ENCODE measurements around the gene CERK. TPM values are rescaled to one million over a fixed set of nuclear protein-coding genes. Genes with fewer than 3 reads are reported as not detected.

CERK gene
- total RNA-seq, 1 experiment from 2014 or later, result 34.8 TPM

DNA sequence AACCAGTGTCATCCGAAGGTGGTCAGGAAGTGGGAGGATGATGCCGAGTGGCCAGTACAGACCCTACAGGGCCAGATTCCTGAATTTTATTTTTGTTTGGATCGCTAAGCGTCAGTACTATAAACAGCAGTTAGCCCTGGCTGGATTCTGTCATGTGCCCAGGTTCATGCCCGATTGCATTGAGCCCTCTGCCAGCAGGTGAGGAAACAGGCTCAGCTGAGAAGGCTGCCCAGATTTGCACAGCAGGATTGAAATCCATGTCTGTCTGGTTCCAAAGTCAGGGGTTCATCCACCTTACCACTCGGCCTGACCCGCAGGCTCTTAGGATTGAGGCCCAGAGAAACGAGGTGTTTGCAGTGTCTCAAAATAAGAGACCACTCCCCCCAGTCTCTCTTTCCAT, 15.3 kb upstream of the CERK start:
- no peak for DNase-seq (ENCODE audit: low read depth)
- in situ Hi-C loops (cut with HindIII; ENCODE audit: low pct_unique_long_range_greater_than_20kb, low sequenced_read_pairs), result no loop called here

DNA sequence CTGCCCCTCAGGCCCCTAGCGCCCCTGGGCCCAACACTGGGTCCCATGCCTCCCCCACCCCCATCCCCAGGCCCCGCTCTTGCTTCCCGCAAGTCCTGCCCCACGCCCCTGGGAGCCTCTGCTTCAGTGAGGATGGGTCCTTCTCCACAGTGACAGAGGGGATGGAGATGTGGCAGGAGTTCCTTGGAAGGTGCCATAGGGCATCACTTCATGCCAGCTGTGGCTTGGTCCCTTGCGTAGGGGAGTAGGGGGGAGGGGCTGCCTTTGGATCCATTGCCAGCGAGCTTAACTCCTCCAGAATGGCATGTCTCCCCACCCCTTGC, 14.9 kb upstream of the CERK start:
- in situ Hi-C loops (cut with HindIII; ENCODE audit: low pct_unique_long_range_greater_than_20kb, low sequenced_read_pairs), result no loop called here
- DNase-seq (ENCODE audit: low read depth), result no peak

DNA sequence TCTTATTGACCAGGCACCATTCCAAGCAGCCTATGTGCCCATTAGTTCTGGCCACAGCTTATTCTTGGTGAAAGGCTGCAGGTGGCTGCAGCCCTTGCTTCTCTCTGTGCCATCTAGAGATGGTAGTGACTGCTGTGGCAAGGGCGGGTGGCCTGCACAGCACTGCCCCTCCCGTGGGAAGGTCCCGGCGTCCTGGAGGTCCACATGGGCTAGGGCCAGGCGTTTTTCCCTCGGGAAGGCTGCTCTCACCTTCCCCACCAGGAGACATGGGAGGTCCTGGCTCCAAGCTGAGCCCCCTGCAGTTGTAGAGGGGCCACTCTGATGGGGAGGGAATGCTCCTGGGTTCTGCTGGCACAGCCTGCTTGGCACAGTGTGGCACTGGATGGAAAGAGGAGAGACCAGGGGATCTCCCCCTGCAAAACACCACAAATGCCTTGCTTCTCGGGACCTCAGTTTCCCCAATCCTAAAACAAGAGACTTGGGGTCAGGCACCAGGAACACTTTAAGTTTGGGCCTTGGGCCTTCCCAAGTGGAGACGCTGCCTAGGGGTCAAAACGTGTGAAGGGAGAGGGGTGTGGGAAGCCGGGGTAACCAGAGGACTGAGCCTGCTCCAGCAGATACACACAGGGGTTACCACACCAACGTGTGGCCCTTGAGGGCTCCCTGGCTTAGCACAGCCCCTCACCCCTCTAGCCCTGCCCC, 14.4 kb upstream of the CERK start:
- in situ Hi-C loops (cut with HindIII; ENCODE audit: low pct_unique_long_range_greater_than_20kb, low sequenced_read_pairs), result no loop called here
- no peak for DNase-seq (ENCODE audit: low read depth)

DNA sequence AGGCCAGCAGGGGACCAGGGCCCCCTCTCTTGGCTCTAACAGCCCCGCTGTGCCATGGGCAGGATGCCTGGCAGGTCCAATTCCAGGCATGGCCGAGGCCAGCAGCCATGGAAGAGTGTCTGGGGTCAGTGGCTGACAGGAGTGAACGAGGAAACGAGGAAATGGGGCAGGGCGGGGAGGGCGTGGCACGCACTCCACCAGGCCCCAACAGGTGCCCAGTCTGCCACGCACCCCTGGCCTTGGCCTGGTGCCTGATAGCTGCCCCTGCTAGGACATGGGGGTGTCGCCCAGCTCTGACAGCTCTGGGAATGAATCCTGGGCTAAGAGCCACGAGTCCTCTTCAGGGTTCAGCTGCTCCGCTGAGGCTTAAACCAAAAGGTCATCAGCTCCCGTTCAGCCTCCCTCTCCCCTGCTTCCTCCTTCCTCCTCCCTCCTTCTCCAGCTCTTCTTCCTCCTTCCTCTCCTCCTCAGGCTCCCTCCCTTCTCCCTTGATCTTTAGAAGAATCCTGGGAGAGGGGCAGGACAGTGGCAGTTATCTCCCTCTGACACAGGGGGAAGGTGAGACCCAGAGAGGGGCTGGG, 12.9 kb upstream of the CERK start:
- DNase-seq (ENCODE audit: low read depth), result no peak
- in situ Hi-C loops (cut with HindIII; ENCODE audit: low pct_unique_long_range_greater_than_20kb, low sequenced_read_pairs), result no loop called here

DNA sequence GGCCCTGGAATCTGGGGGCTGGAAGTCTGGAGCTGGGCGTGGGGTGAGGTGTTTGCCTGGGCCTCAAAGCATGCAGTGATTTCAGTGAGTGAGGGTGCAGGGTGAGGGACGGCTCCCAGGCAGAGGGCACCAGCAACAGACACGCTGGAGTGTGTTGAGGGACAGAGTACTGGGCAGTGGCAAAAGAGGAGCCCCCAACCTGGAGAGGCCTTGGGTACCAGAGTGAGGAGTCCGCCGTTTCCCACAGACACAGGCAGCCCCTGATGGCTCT, 12.4 kb upstream of the CERK start:
- DNase-seq (ENCODE audit: low read depth), result no peak
- in situ Hi-C loops (cut with HindIII; ENCODE audit: low pct_unique_long_range_greater_than_20kb, low sequenced_read_pairs), result no loop called here

DNA sequence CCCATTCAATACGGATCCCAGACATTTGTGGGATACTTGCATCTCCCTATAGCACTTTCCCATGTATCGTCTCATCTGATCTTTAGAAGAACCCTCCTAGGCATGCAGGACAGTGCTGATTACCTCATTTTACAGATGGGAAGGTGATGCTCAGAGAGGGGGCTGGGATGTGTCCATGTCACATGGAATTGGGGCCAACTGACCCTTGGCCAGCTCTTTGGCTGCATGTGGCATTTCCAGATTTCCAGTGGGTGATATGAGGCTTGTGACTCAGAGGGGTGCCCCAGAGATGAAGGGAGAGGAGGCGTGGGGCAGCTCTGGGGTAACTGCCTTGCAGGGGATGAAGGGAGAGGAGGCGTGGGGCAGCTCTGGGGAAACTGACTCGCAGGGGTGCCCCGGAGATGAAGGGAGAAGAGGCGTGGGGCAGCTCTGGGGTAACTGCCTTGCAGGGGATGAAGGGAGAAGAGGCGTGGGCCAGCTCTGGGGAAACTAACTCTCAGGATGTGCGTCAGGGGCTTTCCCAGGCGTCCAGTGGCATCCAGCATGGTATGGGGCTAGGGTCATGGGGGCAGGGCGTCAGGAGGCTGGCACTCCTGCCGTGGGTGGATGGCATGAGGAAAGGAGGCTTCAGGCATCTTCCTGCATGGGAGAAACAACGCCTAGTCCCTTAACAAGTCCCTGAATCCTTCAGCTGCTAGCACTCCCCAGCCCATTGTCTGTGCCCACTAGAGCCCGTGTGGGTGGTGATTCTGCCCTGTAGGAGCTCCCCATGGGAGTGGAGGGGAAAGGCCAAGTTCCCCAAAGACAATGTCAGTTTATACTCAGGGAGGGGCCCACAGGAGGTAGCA, 11.9 kb upstream of the CERK start:
- in situ Hi-C loops (cut with HindIII; ENCODE audit: low pct_unique_long_range_greater_than_20kb, low sequenced_read_pairs), result no loop called here
- DNase-seq (ENCODE audit: low read depth), result no peak

DNA sequence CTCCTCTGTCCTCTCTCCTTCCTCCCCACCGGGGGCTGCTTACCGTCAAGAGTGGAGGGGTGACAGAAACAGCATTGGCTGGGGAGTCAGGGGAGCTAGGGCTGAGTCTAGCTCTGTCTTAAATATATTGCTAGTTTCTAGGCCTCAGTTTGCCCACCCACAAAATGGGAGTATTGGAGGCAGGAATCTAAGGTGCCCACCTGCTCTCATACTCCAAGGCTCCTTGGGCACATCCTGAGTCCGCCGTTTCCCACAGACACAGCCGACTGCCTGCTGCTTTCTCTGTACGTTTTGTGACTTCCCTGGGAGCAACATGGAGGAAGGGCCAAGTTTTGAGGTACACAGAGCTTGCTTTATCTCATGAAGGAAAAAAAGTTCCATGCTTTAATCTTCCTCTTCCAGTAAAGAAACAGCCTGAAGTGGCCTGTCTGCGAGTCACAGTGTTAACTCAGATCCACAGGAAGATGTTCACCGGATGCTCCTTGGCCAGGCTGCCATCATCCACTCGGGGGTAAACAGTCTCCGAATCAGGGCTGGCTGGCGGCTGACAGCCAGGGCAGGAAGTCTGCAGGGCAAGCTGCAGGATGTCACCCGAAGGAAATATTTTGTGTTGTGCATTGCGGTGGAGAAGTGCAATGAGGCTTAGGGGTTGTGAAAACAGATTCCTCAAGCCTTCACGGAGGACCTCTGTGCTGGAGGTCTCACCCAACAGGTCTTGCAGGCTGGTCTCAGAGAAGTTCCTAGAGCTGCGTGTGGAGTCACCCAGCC, 11.0 kb upstream of the CERK start:
- in situ Hi-C loops (cut with HindIII; ENCODE audit: low pct_unique_long_range_greater_than_20kb, low sequenced_read_pairs), result no loop called here
- no peak for DNase-seq (ENCODE audit: low read depth)

DNA sequence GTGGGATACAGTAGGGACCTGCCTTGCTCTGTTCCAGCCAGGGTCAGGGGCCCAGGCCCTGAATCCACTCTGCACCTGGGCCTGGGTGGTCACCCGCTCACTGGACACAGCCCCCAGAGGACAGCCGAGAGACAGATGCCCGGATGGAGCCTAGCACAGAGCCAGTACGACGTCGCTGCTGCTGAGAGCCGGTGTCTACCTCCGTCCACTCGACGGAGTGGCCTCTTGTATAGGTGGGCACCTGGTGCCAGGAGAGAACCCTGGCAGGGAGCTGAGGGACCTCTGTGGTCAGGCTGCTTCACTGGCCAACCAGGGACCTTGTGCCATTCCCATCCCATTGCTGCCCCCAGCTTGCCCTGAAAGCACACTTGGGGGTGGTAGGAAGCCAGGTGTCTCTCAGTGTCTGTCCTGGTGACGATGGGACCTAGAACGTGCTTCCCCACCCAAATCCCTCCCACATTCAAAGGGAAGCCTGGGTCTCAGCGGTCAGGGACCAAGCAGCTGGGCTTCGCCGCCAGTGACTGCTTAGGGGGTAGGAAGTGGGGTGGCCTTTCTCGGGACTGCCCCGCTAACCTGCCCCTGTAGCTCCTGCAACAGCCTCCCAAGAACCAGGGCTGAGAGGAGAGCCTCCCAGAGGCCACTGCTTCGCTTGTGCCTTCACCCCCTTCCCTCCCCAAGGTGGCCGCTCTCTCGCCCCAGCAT, 10.3 kb upstream of the CERK start:
- no peak for DNase-seq (ENCODE audit: low read depth)
- in situ Hi-C loops (cut with HindIII; ENCODE audit: low pct_unique_long_range_greater_than_20kb, low sequenced_read_pairs), result no loop called here

DNA sequence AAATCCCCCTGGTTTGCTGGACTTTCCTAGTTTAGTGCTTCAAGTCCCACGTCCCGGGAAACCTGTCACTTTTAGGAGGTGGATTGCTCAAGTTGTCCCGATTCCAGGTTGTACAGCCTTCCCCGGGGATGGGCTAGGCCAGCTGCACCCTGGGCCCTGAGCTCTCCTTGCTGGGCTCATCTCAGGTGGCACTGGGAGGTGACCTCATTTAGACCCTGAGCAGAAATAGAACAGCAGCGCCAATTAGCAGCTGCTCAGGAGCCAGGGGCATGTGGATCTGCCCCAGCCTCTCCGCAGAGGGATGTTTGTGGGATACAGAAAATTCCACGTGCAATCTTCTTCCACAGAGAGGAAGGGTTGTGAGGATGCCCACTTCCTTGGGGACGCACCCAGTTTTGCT, 9.6 kb upstream of the CERK start:
- no peak for DNase-seq (ENCODE audit: low read depth)

DNA sequence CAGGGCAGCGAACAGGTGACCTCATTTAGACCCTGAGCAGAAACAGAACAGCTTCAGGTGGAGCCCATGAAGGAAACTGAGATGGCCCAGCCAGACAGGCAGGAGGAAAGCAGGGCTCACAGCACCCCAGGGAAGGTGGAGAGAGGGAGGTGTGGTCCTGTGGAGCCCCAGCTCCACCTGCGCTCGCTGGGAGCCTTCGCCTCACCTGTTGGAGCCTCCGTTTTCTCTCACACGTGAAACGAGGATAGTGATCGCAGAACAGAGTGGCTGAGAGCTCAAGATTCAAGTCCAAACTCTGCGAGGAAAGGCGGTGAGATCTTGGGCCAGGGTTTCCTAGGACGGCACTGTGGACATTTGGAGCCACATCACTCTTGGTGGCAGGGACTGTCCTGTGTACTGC, 8.6 kb upstream of the CERK start:
- in situ Hi-C loops (cut with HindIII; ENCODE audit: low pct_unique_long_range_greater_than_20kb, low sequenced_read_pairs), result no loop called here
- DNase-seq (ENCODE audit: low read depth), result no peak

More for the DNA sequence above, 9.6 kb upstream of the CERK start:
- in situ Hi-C loops (cut with HindIII; ENCODE audit: low pct_unique_long_range_greater_than_20kb, low sequenced_read_pairs), result no loop called here

DNA sequence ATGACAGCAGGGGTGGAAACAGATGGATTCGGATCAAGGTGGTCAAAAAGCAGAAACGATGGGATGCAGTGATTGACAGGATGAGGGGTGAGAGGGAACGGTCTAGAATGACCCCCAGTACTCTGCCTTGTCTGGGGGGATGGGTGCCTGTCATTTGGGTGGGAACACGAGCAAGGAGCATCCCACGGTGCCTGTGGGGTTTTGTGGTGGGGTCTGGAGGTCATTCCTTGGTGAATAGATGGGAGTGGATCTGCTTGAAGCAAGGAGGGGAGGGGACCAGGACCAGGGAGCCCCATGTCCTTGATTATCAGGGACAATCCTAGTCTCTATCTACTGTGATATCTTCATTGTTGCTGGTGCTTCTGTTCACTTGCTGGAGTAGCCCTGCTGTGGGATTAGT, 8.1 kb upstream of the CERK start:
- in situ Hi-C loops (cut with HindIII; ENCODE audit: low pct_unique_long_range_greater_than_20kb, low sequenced_read_pairs), result no loop called here
- DNase-seq (ENCODE audit: low read depth), result no peak

DNA sequence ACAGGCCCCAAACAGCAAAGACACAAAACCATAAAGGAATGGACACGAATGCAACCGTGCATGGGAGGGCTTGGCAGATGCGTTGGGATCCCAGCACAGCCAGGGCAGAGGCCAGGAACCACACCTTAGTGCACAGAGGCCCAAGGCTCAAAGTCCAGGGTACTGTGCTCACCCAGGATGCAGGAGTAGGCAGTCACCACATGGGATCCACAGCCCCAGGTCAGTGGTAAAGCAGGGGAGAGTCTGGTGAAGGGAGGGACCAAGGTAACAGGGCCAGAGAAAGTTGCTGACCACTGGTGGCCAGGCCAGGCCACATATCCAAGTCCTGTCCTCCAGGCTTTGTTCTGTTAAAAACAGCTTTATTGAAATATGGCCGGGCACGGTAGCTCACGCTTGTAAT, 6.5 kb upstream of the CERK start:
- no peak for DNase-seq (ENCODE audit: low read depth)
- in situ Hi-C loops (cut with HindIII; ENCODE audit: low pct_unique_long_range_greater_than_20kb, low sequenced_read_pairs), result no loop called here

DNA sequence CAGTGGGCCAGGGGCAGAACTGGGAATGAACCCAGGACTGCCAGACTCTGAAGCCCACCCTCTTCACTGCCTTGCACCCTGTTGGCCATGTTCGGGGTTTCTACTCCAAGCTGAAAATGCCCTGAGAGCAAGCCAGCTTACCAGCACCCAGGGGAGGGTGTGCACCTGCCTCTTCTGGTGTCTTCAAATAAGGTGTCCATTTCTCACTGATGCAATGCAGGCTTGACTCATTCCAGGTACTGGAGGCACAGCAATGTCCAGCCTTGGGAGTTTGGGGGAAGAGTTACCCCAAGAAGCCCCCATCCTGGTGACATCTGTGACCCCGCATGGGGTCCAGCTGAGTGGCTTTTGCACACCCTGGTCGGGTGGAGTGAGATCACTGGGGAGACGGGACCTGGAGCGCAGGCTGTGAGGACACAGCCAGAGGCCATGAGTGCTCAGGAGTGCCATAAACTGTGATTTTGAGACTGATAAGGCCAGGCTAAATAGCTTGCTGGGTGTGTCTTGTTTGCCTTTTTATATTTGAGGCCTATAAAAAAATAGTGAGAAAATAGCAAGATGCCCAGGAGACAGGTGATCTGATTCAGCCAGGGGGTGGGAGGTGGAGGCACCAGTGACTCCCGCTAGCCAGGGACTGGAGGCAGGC, 4.6 kb upstream of the CERK start:
- in situ Hi-C loops (cut with HindIII; ENCODE audit: low pct_unique_long_range_greater_than_20kb, low sequenced_read_pairs), result no loop called here
- DNase-seq (ENCODE audit: low read depth), result no peak

DNA sequence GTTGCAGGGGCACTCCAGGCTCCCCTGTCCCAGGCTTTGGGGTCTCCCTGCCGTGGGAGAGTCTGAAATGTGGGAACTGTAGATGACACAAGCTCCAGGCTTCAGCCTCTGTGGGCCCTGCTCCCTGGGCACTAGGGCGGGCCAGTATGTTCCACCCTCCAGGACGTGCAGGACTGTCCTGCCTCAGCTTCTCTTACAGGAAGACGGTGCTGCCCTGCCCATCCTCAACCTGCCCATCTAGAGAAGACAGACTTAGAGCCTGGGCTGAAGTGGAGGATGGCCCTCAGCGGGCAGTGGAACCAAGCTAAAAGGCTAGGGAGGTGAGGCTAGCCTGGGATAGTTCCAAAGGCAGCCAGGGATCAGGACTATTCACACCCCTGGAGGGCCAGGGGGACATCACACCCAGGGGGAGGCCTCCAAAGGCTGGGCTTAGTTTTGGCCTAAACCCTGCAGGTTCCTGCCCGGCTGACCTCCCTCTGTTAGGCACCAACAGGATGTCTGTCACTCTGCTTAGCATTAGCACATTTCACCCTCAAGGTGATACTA, 4.0 kb upstream of the CERK start:
- in situ Hi-C loops (cut with HindIII; ENCODE audit: low pct_unique_long_range_greater_than_20kb, low sequenced_read_pairs), result no loop called here
- no peak for DNase-seq (ENCODE audit: low read depth)

DNA sequence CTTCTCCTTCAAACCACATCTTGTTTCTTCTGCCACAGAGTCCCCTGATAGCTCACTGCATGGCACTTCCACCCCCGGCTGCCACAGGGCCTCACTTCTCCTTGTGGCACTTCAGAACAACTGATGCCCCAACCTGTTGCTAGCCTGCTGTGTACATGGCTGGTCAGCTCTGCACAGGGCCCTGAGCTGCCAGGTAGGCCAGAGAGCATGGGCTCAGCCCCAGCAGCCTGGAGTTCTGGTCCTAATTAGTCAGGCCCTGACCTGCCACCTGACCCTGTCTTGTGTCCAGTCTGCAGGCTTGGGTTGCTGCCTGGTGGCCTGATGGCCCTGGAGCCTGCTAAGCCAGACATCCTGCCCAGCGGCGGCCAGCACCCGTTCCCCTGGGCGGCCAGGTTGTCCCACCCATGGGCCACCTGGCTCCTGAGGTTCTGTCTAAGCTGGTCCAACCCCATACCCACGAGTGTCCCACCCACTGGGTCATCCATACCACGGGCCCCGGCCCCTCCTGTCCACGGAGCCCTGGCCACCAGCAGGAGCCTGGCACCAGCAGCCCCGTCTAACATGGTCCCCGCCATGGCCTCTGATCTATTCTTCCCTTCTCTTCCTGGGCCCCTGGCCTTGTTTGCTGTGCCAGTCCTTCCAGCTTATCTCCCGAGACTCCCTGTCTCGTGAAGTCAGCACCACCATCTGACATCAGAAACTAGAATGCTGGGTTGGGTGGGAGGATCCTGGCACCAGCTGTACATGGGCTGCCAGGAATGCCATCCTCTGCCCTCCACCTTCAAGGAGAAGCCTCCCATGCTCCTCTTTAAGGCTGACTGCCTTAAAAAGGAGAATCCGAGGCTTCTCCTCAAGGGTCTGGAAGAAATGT, 3.1 kb upstream of the CERK start:
- no peak for DNase-seq (ENCODE audit: low read depth)
- in situ Hi-C loops (cut with HindIII; ENCODE audit: low pct_unique_long_range_greater_than_20kb, low sequenced_read_pairs), result no loop called here

DNA sequence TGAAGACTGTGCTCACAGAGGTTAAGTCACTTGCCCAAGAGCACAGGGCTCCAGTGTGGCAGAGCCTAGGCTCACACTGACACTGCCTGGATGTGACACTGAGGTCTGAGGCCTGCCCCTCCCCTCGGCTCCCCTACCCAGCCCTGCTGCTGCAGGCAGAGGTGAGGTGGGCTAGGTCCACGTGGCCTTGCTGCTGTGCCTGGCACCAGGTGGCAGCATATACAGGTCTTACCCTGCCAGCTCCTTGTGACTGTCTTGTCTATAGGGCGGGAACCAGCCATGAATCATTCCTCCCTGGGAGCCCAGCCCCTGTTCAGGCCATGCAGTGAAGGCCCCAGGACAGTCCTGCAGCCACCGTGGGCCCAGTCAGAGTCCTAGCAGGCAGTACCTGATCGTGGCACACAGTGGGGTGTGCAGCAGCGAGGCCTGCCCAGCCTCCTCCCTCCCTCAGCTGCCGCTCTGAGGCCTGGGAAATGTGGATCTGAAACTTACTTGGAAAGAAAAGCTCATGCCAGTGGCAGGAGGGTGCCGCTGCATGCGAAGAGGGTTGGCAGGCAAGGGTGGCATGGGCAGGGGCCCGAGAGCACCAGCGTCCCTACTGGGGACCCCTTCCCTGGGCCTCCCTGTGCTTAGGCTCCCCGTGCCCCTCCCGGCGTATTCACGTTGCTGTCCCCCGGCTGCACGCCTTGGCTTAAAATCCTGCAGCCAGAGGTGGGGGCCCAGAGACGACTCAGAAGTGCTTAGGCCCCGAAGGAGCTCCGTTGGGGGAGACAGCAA, 1.2 kb upstream of the CERK start:
- in situ Hi-C loops (cut with HindIII; ENCODE audit: low pct_unique_long_range_greater_than_20kb, low sequenced_read_pairs), result no loop called here
- peak; percentile 83 for DNase-seq (ENCODE audit: low read depth)

Data from Caki2 (cell line).